Measurements from ENCODE around the gene SHISAL1. TPM values are rescaled to one million over a fixed set of nuclear protein-coding genes. Genes with fewer than 3 reads are reported as not detected.

Gene SHISAL1
- total RNA-seq, 1 donor from 2014 or later: 7.5 TPM

DNA sequence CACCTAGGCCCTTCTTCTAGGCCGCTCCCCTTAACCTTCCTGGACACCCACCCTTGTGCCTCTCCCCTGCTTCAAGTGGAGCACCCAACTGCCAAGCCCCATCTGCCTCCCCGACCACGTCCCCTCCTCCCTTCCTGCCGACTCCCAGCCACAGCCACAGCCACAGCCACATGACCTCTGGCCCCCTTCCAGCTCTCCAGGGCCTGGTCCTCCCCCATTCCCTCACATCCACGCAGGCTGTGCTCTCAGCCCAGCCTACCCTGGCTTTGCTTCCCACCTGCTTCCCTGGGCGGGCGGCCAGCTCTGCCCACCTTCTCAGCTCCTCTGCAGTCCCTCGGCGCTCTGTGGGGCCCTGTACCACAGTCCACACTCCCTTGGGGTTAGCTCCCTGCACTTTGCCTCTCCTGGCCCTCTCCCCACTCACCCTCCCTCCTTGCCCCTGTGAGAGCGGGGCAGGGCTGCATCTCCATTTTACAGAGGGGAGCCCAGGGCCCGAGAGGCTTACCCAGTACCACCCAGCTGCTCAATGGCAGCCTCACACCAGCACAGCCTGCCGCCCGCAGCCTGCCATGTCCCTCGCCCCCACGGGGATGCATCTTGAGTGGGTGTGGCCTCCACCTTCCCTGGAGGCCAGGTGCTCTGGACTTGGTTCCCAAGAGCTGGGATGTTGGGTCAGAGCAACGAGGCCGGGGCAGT is 111.7 kb downstream of the SHISAL1 start:
- peaks cover 22% of the 10 kb centered on the region for H3K4me1 Mint-ChIP-seq (ENCODE audit: low read depth)
- TF ChIP-seq CTCF (IDR thresholded peaks at IDR 0.05): no peak
- no peaks in the 10 kb centered on the region for H3K36me3 Mint-ChIP-seq (ENCODE audit: low read depth)
- H3K27ac Mint-ChIP-seq (ENCODE audit: unreplicated experiment): no peak overlapping the region
- peak; percentile 68 for DNase-seq (ENCODE audit: low spot score)
- no peak overlapping the region for H3K4me3 Mint-ChIP-seq (ENCODE audit: unreplicated experiment)
- peaks cover 15% of the 10 kb centered on the region for H3K27me3 Mint-ChIP-seq (ENCODE audit: low read depth)
- no peaks in the 10 kb centered on the region for H3K9me3 Mint-ChIP-seq (ENCODE audit: low read depth)

- Mint-ChIP-seq H3K4me1 (ENCODE audit: low read depth) (peaks cover 22% of the 10 kb centered on the region), H3K4me3 (ENCODE audit: unreplicated experiment) (no peak overlapping the region), H3K27ac (ENCODE audit: unreplicated experiment) (no peak overlapping the region), H3K36me3 (ENCODE audit: low read depth) (no peaks in the 10 kb centered on the region), H3K27me3 (ENCODE audit: low read depth) (peaks cover 15% of the 10 kb centered on the region), H3K9me3 (ENCODE audit: low read depth) (no peaks in the 10 kb centered on the region)
- peak; percentile 73 for DNase-seq (ENCODE audit: low spot score)
- TF ChIP-seq CTCF (IDR thresholded peaks at IDR 0.05): no peak
These were observed 112.3 kb downstream of the SHISAL1 start for GRCh38 chr22:44200451-44200850.

DNA sequence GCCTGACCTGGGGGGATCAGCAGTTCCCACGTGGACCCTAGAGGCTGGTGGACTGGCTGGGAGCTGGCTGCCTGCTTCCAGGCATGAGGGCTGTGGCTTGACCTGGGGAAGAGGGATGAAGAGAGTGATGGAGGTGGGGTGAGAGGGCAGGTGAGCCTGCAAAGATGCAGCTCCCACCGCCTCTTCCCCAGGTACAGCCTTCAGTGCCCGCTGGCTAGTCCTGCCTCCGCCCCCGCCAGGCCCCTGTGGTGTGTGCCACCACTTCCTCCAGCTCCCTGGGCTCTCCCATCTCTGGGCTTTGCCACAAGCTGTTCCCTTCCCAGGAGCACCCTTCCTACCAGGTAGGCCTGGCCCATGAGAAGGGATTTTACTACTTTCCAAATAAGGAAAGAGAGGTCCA is 112.9 kb downstream of the SHISAL1 start:
- Mint-ChIP-seq H3K4me3 (ENCODE audit: unreplicated experiment) (no peak overlapping the region), H3K27me3 (ENCODE audit: low read depth) (peaks cover 17% of the 10 kb centered on the region)
- no peak for TF ChIP-seq CTCF (IDR thresholded peaks at IDR 0.05)

GRCh38 chr22:44199164-44199563 is 113.6 kb downstream of the SHISAL1 start:
- Mint-ChIP-seq H3K4me1 (ENCODE audit: low read depth) (peaks cover 22% of the 10 kb centered on the region), H3K27me3 (ENCODE audit: low read depth) (peaks cover 24% of the 10 kb centered on the region), H3K36me3 (ENCODE audit: low read depth) (no peaks in the 10 kb centered on the region), H3K9me3 (ENCODE audit: low read depth) (no peaks in the 10 kb centered on the region), H3K27ac (ENCODE audit: unreplicated experiment) (no peak overlapping the region), H3K4me3 (ENCODE audit: unreplicated experiment) (no peak overlapping the region)
- no peak for TF ChIP-seq CTCF (IDR thresholded peaks at IDR 0.05)
- DNase-seq (ENCODE audit: low spot score): no peak

More for the DNA sequence above, 112.9 kb downstream of the SHISAL1 start:
- no peak overlapping the region for H3K27ac Mint-ChIP-seq (ENCODE audit: unreplicated experiment)
- H3K36me3 Mint-ChIP-seq (ENCODE audit: low read depth): no peaks in the 10 kb centered on the region
- peaks cover 22% of the 10 kb centered on the region for H3K4me1 Mint-ChIP-seq (ENCODE audit: low read depth)
- no peaks in the 10 kb centered on the region for H3K9me3 Mint-ChIP-seq (ENCODE audit: low read depth)
- no peak for DNase-seq (ENCODE audit: low spot score)

GRCh38 chr22:44197271-44197670 is 115.5 kb downstream of the SHISAL1 start:
- Mint-ChIP-seq H3K4me3 (ENCODE audit: unreplicated experiment) (no peak overlapping the region), H3K4me1 (ENCODE audit: low read depth) (peaks cover 14% of the 10 kb centered on the region), H3K27ac (ENCODE audit: unreplicated experiment) (no peak overlapping the region), H3K27me3 (ENCODE audit: low read depth) (peaks cover 29% of the 10 kb centered on the region), H3K9me3 (ENCODE audit: low read depth) (no peaks in the 10 kb centered on the region), H3K36me3 (ENCODE audit: low read depth) (no peaks in the 10 kb centered on the region)
- DNase-seq (ENCODE audit: low spot score): no peak
- no peak for TF ChIP-seq CTCF (IDR thresholded peaks at IDR 0.05)
